B cell (primary cell): ENCODE data around the gene PGS1. TPM values are rescaled to one million over a fixed set of nuclear protein-coding genes. Genes with fewer than 3 reads are reported as not detected.

Source experiments
- ATAC-seq: fragments of 200-7000 bp; cut with Tn5 transposase; one replicate; pipeline ENCODE4 v1.10.0; 2021; ENCODE audit warnings: low read depth, mild to moderate bottlenecking, moderate number of reproducible peaks, moderate library complexity
- CTCF ChIA-PET: fragments of 350-600 bp; sonication (Branson Sonifier 250); formaldehyde crosslinking; loops from one replicate; lab custom pipeline; 2021; ENCODE audit warnings: antibody characterized with exemption, inconsistent platforms; lab: Charles Lee
- POLR2A ChIA-PET: fragments of 350-600 bp; sonication (Branson Sonifier 250); formaldehyde crosslinking; loops from one replicate; lab custom pipeline; 2021; ENCODE audit warnings: antibody characterized with exemption; lab: Charles Lee
- DNase-seq: peaks from one replicate; pipeline ENCODE4 v3.0.0; 2013
- H2AFZ ChIP-seq: 2 replicates; pipeline ENCODE4 v1.6.1; 2012; ENCODE audit warnings: mild to moderate bottlenecking, low read depth, low read length; ENCODE audit not compliant: insufficient read depth, poor library complexity, severe bottlenecking
- H3K27ac ChIP-seq, 2 donors: 1 replicate in 1 of 2; 2 replicates in 1 of 2; pipeline ENCODE4 v1.5.1; 2012 to 2013; ENCODE audit warnings: low read length in 2 of 2, mild to moderate bottlenecking in 2 of 2, moderate library complexity in 1 of 2
- H3K27me3 ChIP-seq, 4 experiments: fragments of 200-600 bp in 1 of 4; sonication (generic) in 1 of 4; replicated peaks in 1 of 4; 1 replicate in 2 of 4; 2 replicates in 2 of 4; pipeline versions ENCODE4 v1.6.1 to v1.7.0; 2013 to 2016; ENCODE audit warnings: low read length in 3 of 4, mild to moderate bottlenecking in 2 of 4, mixed read lengths in 1 of 4, moderate library complexity in 1 of 4; ENCODE audit not compliant: insufficient read depth in 4 of 4, control insufficient read depth in 3 of 4; ENCODE audit errors: control extremely low read depth in 1 of 4
- H3K36me3 ChIP-seq, 2 experiments: replicated peaks in 1 of 2; 1 replicate in 1 of 2; 2 replicates in 1 of 2; pipeline versions ENCODE4 v1.6.1 to v1.7.1; 2013; ENCODE audit warnings: low read length in 1 of 2; ENCODE audit not compliant: insufficient read depth in 2 of 2, control insufficient read depth in 1 of 2; ENCODE audit errors: control extremely low read depth in 1 of 2, extremely low read depth in 1 of 2
- H3K4me1 ChIP-seq, 2 donors: fragments of 200-600 bp in 1 of 2; sonication (generic) in 1 of 2; 1 replicate in 1 of 2; 2 replicates in 1 of 2; pipeline versions ENCODE4 v1.5.1 to v1.6.1; 2013 to 2017; ENCODE audit warnings: low read length in 2 of 2; ENCODE audit not compliant: control insufficient read depth in 2 of 2, insufficient read depth in 2 of 2
- H3K4me2 ChIP-seq: replicated peaks from 2 replicates; pipeline ENCODE3; 2012; ENCODE audit warnings: mild to moderate bottlenecking, low read depth, low read length; ENCODE audit not compliant: poor library complexity, severe bottlenecking
- H3K4me3 ChIP-seq, 5 experiments: fragments of 200-600 bp in 1 of 5; sonication (generic) in 1 of 5; 1 replicate in 3 of 5; 2 replicates in 2 of 5; pipeline versions ENCODE4 v1.5.1 to v1.7.0; 2011 to 2016; ENCODE audit warnings: low read length in 4 of 5, mild to moderate bottlenecking in 4 of 5, low read depth in 2 of 5, control low read depth in 1 of 5, moderate library complexity in 1 of 5; ENCODE audit not compliant: insufficient read depth in 1 of 5; ENCODE audit errors: control extremely low read depth in 1 of 5, extremely low read depth in 1 of 5
- H3K79me2 ChIP-seq: fragments of 200-600 bp; sonication (generic); one replicate; pipeline ENCODE4 v1.6.0; 2016; ENCODE audit warnings: low read length; ENCODE audit not compliant: control insufficient read depth, insufficient read depth
- H3K9ac ChIP-seq: fragments of 200-600 bp; sonication (generic); 2 replicates; pipeline ENCODE4 v1.6.1; 2017; ENCODE audit warnings: mild to moderate bottlenecking, low read length, moderate library complexity
- H3K9me3 ChIP-seq, 3 donors: one replicate each; pipeline versions ENCODE4 v1.6.1 to v1.7.1; 2013; ENCODE audit warnings: low read length in 2 of 3; ENCODE audit not compliant: control insufficient read depth in 2 of 3, insufficient read depth in 1 of 3; ENCODE audit errors: control extremely low read depth in 1 of 3
- H4K20me1 ChIP-seq: 2 replicates; pipeline ENCODE4 v1.6.0; 2012; ENCODE audit warnings: mild to moderate bottlenecking, low read length; ENCODE audit not compliant: insufficient read depth, control insufficient read depth, poor library complexity, severe bottlenecking
- H3K27ac Mint-ChIP-seq: one replicate; pipeline ENCODE4 v1.8.0; 2021; ENCODE audit warnings: mixed read lengths
- H3K27me3 Mint-ChIP-seq: one replicate; pipeline ENCODE4 v1.8.0; 2021; ENCODE audit warnings: mixed read lengths
- H3K4me1 Mint-ChIP-seq: one replicate; pipeline ENCODE4 v1.8.0; 2021; ENCODE audit warnings: mixed read lengths
- H3K4me3 Mint-ChIP-seq: one replicate; pipeline ENCODE4 v1.8.0; 2021; ENCODE audit warnings: mixed read lengths
- H3K9me3 Mint-ChIP-seq: one replicate; pipeline ENCODE4 v1.8.0; 2022; ENCODE audit warnings: mixed read lengths; ENCODE audit not compliant: insufficient read depth
- CTCF ChIP-seq: fragments of 200-600 bp; IDR thresholded peaks from one replicate; pipeline ENCODE4 v1.8.0; 2022; ENCODE audit warnings: antibody characterized with exemption, mild to moderate bottlenecking
- EZH2 ChIP-seq: IDR thresholded peaks from 2 replicates; pipeline ENCODE4 v1.6.1; 2012; ENCODE audit warnings: borderline replicate concordance, low read depth, mild to moderate bottlenecking, moderate library complexity, low read length; ENCODE audit not compliant: insufficient read depth, poor library complexity, severe bottlenecking
- WGBS: methylation state at CpG from one replicate; pipeline ENCODE4 v1.1.5; 2013; ENCODE audit warnings: missing lambda C conversion rate; ENCODE audit not compliant: insufficient coverage; 5-methylcytosine and 5-hydroxymethylcytosine counted together
- intact Hi-C: fragments of 100-400 bp; cut with micrococcal nuclease; formaldehyde crosslinking; loops from one replicate; pipeline ENCODE4 v1.10.0; 2022
- polyA plus RNA-seq: library from polyadenylated mRNA; depleted of rRNA; stranded (reverse); fragments of >200 nt; gene quantifications from 2 replicates; pipeline ENCODE4 v1.2.3, GENCODE V29; 2012
- total RNA-seq, 2 donors: library from RNA; stranded (reverse); fragments of 120-200 nt in 1 of 2; gene quantifications; 1 replicate in 1 of 2; 2 replicates in 1 of 2; pipeline versions ENCODE4 v1.2.3 to v1.2.4, GENCODE V29; 2013 to 2022

PGS1 gene
- total and polyA plus RNA-seq, 2 donors (not counting 1 experiment from before 2014, with no cell fraction given) = 85.1 to 88.3 TPM

- Histone ChIP-seq H3K27ac (no peak overlapping the region), H3K9ac (no peak overlapping the region), H3K4me1 (peaks cover 61 to 77% of the 10 kb centered on the region in 2 donors), H3K79me2 (no peaks in the 10 kb centered on the region), H3K27me3 (no peaks in the 10 kb centered on the region), H3K36me3 (no peaks in the 10 kb centered on the region), H3K4me2 (no peak overlapping the region), H3K9me3 (no peaks in the 10 kb centered on the region), H3K4me3 (no peak overlapping the region), H4K20me1 (no peaks in the 10 kb centered on the region), H2AFZ (no peak overlapping the region)
- 100% methylated on average over 6 of the region's 8 CpGs for WGBS
- intact Hi-C loops = no loop called here
- peak overlapping the region; percentile 28 for H3K27ac Mint-ChIP-seq
- DNase-seq (no peak), ATAC-seq (no peak)
- H3K27me3 Mint-ChIP-seq = no peaks in the 10 kb centered on the region
- no peak overlapping the region for H3K4me3 Mint-ChIP-seq
- peaks cover 74% of the 10 kb centered on the region for H3K4me1 Mint-ChIP-seq
- CTCF ChIA-PET = interaction anchor here (1.7 to 14.5 kb wide), 2 partner anchors 15 to 56 kb away, joined by 4 to 171 read pairs; partner anchors contain the start of gene SOCS3
- H3K9me3 Mint-ChIP-seq = no peaks in the 10 kb centered on the region
- TF ChIP-seq CTCF (no peak), EZH2 (no peak)
- POLR2A ChIA-PET = interaction anchor here (1.6 to 2.3 kb wide), 2 partner anchors 11 to 13 kb away, joined by 5 to 10 read pairs; no protein-coding TSS in a partner anchor
Measured at GRCh38 chr17:78345172-78345571, 33.3 kb upstream of the PGS1 start.

GRCh38 chr17:78345791-78346494 lies 32.5 kb upstream of the PGS1 start:
- Histone ChIP-seq H3K36me3 (no peaks in the 10 kb centered on the region), H3K4me1 (peaks cover 58 to 77% of the 10 kb centered on the region in 2 donors), H3K4me2 (no peak overlapping the region), H4K20me1 (no peaks in the 10 kb centered on the region), H3K27me3 (no peaks in the 10 kb centered on the region), H3K4me3 (no peak overlapping the region), H2AFZ (no peak overlapping the region), H3K9ac (no peak overlapping the region), H3K79me2 (no peaks in the 10 kb centered on the region), H3K27ac (no peak overlapping the region), H3K9me3 (no peaks in the 10 kb centered on the region)
- POLR2A ChIA-PET = no interaction called here
- Mint-ChIP-seq H3K4me1 (peaks cover 71% of the 10 kb centered on the region), H3K27ac (no peak overlapping the region), H3K9me3 (no peaks in the 10 kb centered on the region), H3K4me3 (no peak overlapping the region), H3K27me3 (no peaks in the 10 kb centered on the region)
- CTCF ChIA-PET = interaction anchor here (0.7 to 14.5 kb wide), 2 partner anchors 14 to 261 kb away, joined by 3 to 171 read pairs; partner anchors contain the start of gene SOCS3
- WGBS = 96% methylated on average over 7 of the region's 10 CpGs
- ATAC-seq (no peak), DNase-seq (no peak)
- no peak for TF ChIP-seq EZH2
- intact Hi-C loops = no loop called here
